SHP77 treated with DMSO at 0.1 percent for 48 hours (cell line): ENCODE results near the gene IPP.
"Not testable (repeated sequence)": the region's sequence is repeated elsewhere in the genome, so short reads cannot be mapped to it uniquely, and the experiment has no call there.

ENCODE experiments used
- DNase-seq: peaks from one replicate; lab custom pipeline; 2025; lab: John Stamatoyannopoulos, UW

Gene IPP

DNA sequence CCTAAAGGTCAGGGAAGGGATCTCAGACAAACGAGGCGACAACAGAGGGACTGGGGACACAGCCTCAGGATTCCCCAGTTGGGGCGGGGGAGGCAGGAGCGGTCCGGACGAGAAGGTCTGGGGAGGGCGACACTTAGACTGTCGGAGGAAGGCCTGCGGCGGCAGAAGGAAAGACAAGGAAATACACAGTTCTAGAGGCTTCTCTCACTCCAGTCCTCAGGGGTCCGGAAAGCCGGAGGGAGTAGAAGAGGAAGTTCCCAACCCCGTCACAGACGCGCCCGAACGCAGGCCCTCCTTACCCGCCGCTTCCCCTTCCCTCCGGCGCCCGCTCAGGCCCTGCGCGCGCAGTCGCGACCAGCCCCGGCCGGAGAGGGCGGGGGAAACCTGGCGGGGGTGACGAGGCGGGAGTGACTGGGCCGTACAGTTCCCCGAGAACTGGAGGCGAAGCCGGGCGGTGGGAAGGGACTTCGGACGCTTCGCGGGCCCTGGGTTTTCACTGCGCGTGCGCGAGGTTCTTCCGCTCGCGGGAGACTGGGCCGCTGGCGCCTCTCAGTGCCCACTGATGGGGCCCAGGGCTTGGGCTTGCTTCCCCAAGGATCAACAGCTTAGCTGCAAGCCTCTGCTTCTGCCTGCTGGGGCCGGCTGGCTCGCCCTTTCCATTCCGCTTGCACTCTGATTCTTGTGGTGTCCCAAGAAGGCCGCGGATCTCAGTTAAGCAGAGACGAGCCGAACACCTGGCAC lies at the start of gene IPP:
IPP (minus strand) TSS at position 356 of the 741 bp plus-strand sequence. CDS start 4,242 bp downstream, outside the sequence.
- DNase-seq = peak; percentile 85

DNA sequence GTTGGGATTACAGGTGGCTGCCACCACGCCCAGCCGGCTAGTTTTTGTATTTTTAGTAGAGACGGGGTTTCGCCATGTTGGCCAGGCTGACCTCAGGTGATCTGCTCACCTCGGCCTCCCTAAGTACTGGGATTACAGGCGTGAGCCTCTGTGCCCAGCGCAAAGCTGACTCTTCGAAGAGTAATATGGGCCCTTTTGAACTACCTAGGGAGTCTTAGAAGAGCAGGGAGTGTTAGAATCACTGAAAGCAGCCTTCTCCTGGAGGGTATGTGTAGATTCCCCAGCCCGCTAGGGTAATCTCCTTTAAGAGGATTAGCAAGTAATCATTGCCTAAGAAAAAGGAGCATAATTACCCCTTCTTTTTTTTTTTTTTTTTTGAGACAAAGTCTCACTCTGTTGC lies 46.5 kb upstream of the IPP start:
- DNase-seq = no peak

DNA sequence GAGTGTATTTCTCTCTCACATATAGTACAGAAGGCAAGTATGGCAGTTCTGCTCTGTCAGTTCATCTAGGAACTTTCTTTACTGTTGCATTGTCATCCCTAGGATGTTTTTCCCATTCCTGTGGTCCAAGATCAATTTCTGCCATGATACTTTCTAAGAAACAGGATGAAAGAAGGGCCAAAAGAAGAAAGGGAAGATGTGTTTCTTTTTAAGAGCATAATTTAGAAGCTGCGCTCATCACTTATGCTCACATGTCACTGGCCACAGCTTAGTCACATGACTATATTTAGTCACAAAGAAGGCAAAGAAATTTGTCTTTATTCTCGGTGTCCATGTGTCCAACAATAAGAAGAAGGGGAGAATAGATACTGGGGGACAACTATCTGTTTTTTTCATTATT lies 45.9 kb upstream of the IPP start:
- no peak for DNase-seq

DNA sequence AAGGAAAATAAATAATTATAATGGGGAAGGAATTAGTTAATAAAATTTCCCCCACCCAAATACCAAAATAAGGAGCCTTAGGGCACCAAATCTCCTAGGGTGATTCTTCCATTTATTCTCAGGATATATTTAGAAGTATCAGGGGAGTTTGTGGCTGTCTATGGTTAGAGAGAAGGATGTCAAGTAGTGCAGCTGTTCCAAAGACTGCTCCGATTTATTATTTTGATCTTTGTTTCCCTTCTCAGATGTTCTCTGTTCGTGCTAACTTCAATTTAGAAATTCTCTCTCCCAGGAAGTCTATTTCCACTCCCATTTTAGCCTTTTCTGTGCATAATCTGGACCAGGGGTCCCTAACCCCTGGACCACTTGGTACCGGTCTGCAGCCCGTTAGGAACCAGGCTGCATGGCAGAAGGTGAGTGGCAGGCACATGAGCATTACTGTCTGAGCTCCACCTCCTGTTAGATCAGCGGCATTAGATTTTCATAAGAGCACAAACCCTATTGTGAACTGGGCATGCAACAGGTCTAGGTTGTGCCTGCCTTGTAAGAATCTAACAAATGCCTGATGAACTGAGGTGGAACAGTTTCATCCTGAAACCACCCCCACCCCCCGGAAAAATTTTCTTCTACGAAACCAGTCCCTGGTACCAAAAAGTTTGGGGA lies 43.6 kb upstream of the IPP start:
- DNase-seq = no peak

DNA sequence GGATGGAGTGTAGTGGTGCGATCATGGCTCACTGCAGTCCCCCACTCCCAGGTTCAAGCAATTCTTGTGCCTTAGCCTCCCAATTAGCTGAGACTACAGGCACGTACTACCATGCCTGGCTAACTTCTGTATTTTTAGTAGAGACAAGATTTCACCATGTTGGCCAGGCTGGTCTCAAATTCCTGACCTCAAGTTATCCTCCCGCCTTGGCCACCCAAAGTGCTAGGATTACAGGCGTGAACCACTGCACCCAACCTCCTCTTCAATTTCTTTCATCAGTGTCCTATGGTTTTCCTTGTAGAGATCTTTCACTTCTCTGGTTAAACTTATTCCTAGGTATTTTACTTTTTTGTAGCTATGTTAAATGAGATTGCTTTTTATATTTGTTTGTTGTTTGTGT lies 42.3 kb upstream of the IPP start:
- DNase-seq = no peak

DNA sequence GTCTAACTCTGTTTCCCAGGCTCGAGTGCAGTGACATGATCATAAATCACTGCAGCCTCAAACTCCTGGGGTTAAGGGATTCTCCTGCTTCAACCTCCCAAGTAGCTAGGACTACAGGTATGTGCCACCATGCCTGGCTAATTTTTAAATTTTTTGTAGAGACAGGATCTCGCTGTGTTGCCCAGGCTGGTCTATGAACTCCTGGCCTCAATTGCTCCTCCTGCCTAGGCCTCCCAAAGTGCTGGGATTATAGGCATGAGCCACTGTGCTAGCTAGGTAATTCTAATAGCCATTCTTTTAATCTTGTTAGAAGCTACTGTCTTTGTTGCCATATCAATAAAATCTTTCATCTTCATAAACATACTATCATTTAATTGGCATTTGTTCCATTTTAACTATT lies 39.1 kb upstream of the IPP start:
- DNase-seq = no peak

DNA sequence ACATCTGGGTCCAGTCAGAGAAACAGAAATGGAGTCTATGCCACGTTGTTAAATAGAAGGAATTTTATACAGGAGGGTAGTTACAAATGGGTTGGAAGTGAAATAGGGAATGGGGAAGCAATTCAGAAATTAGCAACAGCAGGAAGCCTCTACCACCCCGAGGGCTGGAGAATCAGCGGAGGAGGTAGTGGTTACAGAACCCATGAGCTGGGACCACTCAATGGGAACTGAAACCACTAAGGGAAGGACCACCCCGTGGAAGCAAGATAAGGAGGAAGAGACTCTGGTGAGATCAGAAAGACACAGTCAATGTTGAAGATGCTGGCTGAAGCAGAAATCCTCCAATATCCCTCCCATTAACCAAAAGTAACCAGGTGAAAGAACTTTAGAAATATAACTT lies 37.5 kb upstream of the IPP start:
- no peak for DNase-seq

DNA sequence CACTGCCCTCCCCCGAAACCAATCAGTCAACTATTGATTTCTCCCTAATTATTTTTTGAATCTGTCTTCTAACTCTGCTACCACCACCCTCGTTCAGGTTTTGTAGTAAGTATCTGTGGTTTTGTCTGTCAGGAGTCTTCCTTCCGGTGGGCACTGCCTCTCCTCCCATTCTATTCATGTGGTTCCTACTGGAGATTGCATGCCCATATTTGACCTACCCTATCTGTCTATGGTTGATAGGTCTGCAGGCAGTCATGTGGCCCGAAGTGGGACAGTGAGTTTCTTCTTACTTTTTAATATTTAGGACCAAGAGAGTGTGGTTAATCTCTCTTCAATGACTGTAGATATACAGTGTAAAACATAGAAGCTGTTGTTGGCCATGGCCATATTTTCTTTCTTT lies 35.1 kb upstream of the IPP start:
- DNase-seq = no peak

DNA sequence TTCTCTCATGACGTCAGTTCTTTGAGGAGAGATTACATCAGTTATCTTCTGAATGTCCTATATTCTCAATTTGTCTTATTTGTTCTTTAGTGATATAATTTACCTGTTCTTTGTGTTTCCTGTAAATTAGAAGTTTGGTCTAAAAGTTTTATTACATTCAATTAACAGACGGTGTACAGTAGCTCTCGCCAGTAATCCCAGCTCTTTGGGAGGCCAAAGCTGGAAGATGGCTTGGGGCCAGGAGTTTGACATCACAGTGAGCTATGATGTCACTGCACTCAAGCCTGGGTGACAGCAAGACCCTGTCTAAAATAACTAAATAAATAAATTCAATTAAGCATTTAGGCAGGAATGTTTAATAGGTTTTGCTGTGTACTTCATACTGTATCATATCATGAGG lies 25.3 kb upstream of the IPP start:
- no peak for DNase-seq

DNA sequence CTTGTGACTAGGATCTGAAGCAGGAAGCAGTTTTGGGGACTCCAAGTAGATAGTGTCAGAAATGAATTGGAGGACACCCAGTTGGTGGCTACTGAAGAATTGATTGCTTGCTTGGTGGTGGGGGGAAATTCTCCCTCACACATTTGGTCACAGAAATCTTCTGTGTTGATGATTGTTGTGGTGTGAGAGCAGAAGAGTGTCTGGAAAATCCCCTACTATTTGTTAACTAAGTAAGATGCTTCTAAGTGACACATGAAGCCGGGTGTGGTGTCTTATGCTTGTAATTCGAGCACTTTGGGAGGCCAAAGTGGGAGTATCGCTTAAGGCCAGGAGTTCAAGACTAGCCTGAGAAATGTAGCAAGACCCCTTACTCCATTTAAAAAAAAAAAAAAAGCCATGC lies 22.5 kb upstream of the IPP start:
- DNase-seq = no peak

DNA sequence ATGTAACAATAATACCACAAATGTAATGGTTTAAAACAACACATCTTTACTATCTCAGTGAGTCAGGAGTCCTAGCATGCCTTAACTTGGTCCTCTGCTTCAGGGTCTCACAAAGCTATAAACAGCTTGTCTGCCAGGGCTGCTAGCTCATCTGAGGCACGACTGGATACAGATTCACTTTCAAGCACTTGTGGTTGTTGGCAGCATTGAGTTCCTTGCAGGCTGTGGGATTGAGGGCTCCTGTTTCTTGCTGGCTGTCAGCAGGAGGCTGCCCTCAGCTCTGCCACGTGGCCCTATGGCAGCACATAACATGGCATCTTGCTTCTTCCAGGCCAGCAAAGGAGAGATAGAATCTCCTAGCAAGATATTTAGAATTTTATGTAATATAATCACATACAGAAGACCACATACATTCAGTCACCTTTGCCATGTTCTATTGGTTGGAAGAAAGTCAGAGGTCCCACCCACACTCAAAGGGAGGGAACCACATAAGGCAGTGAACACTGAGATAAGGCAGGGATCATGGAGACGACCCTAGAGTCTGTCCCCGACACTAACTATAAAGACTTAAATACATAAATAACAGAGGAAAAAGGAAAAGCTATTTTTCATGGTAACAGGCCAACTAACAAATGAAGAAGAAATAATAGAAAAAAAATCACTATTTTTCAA lies 18.9 kb upstream of the IPP start:
- DNase-seq = no peak

DNA sequence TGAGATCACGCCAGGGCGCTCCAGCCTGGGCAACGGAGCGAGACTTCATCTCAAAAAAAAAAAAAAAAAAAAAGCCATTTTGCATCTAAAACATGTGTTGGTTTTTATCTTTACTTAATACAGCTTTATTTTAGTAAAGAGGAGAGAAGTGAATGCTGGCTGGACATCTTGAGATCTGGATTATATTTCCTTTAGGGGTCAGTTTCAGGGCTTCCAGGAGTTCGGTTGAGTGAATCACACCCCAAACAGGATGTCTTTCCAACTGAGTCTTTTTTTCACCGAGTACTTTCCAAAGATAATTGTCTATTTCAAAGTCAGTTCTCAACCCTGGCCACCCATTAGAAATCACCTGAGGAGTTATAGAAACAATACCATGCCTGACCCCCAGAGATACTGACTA lies 16.6 kb upstream of the IPP start:
- no peak for DNase-seq

DNA sequence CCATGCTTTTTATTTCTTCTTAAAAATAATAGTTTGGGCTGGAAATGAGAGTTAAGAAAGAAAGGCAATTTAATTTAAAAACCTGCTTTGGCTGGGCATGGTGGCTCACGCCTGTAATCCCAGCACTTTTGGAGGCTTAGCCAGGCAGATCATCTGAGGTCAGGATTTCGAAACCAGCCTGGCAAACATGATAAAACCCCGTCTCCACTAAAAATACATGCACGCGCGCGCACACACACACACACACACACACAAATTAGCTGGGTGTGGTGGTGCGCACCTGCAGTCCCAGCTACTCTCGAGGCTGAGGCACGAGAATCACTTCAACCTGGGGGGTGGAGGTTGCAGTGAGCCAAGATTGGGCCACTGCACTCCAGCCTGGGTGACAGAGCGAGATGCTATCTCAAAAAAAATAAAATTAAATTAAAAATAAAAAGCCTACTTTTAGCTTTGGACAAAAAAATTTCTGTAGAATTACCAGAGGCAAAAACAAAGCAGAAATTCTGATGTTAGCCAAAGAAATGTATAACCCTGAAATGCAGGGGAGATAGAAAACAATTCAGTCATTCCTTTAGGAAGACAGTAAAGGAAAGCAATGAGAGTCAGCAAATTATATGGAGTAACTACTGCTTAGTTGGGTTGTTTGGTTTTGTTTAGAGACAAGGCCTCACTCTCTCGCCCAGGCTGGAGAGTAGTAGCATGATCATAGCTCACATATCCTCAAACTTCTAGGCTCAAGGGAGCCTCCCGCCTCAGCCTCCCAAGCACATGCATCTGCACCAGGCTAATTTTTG lies 15.7 kb upstream of the IPP start:
- no peak for DNase-seq

DNA sequence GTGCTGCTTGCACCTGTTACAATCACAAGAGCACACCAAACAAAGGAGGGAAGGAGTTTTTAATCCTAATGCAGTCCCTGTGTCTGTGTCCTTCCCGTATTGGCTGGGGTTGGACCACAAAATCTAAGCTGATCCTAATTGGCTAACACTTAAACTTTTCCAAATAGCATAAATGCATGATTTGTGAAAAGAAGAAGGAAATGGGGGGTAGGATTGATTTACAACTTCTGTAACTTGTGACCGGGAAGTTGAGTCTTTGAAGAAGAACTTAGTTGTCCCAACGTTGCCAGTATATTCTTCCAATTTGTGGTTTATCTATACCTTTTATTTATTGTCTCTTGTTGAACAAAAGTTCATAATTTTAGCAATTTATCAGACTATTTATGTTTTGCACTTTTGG lies 11.8 kb upstream of the IPP start:
- no peak for DNase-seq

DNA sequence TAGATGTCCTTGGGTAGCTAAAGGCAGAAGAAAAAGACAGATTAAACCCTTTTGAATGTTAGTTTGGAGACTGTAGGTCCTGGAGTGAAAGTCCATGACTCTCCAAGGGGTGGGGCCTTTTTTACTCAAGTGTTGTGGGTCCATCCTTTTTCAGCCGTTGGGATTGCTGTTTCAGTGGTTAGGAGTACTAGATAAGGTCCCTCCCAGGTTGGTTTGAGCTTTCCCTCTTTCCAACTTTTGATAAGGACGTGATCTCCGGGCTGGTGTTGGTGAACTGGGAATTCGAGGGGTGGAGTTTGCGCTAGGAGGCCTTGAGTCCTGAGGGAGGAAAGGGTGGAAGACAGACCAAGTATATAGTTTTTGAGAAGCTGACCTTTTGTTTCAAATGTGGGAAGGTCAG lies 5.2 kb upstream of the IPP start:
- DNase-seq = no peak

DNA sequence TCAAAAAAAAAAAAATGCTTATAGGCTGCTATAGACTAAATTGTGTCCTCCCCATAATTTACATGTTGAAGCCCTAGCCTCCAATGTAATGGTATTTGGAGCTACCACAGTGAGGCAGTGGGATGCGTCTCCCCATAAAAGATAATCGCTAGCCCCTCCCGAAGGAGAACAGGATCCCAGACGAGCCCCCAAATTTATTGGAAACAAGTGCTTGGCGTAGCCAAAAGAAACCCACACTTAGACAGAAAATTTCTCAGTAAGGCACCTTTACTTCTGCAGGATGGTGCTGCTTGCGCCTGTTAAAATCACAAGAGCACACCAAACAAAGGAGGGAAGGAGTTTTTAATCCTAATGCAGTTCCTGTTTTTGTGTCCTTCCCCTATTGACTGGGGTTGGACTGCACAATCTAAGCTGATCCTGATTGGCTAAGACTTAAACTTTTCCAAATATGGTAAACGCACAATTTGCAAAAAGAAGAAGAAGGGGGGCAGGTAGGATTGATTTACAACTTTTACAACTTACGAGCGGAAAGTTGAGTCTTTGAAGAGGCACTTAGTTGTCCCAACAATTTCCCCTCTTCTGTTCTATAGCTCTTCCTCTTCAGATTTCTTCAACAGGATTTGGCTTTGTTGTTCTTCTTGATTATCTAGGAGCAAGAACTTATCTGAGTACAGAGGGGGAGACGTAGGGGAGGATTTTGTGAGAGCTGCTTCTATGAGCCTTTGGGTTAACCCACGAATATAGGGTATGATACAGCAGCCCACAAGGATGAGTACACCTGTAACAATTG lies 3.0 kb upstream of the IPP start:
- no peak for DNase-seq

DNA sequence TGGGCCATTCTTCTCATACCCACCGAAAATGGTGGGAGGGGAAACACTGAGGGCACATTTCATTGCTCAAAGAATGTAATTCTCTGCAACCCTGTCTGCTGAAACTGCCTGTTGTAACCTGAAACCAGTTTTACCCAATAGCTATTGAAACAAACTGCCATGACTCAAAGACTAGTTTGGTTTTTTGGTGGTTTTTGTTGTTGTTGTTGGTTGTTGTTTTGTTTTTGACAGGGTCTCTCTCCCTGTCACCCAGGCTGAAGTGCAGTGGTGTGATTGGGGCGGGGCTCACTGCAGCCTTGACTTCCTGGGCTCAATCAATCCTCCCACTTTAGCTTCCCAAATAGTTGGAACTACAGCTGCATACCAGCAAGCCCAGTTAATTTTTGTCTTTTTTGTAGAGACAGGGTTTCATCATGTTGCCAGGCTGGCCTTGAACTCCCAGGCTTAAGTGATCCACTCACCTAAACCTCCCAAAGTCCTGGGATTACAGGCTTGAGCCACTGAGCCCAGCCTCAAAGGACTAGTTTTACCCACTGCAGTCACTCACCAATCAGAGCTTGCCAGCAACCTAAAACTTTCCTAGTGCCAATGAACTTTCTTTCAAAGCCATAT lies 2.1 kb upstream of the IPP start:
- no peak for DNase-seq

DNA sequence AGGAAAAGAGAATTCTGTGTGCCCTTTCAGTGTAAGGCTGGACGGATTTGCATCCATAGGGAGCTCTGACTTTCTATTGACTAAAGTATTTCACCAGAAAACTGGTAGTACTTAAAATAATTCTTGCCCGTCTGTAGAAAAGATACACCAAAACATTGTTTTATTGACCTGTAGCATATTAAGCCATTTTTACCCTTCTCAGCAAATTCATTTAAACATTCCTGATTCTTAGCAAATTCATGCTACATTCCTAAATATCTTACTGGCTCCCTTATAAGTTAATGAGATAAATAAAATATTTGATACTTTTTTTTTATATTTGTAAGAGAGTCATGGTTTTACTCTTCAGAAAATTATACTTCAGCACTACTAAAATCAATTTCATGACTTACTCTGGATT lies 1.6 kb upstream of the IPP start:
- DNase-seq = no peak

DNA sequence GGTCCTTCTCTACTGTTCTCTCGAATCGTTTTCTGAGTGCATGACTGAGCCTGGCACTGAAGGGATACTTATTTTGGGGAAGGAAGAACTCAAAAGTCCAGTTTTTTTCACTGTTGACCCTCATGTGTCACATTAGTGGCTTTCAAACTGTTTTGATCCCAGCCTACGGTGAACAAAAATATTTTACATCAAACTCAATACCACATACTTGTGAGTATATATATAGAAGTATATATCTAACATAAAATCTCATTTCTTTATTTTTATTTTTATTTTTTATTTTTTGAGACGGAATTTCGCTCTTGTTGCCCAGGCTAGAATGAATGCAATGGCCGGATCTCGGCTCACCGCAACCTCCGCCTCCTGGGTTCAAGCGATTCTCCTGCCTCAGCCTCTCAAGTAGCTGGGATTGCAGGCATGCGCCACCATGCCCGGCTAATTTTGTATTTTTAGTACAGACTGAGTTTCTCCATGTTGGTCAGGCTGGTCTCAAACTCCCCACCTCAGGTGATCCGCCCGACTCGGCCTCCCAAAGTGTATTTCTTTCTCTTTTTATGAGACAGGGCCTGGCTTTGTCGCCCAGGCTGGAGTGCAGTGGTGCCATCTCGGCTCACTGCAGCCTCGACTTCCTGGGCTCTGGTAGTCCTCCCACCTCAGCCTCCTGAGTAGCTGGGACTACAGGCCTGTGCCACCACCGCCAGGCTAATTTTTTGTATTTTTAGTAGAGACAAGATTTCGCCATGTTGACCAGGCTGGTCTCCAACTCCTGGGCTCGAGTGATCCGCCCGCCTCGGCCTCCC lies 786 bp upstream of the IPP start:
- not testable (repeated sequence) for DNase-seq

DNA sequence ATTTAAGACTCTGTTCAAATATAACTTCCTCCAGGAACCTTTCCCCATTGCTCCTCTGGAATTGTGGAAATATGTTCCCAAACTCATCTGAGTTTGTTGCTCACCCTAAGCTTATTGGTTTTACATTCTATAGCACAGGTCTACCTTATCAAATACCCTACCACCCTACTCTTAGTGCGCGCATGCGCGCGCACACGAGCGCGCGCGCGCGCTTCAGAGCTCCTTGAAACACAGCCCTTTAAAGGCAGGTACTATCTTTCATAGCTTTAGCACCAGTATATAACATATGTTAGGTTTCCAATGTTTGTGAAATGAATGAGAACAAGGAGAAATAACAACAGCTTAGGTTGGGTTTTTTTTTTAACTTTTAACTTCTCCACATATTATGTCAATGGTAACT lies 3.5 kb downstream of the IPP start:
- no peak for DNase-seq
